Liver (tissue), 9 donors: ENCODE results near the gene ADNP. TPM values are rescaled to one million over a fixed set of nuclear protein-coding genes. Genes with fewer than 3 reads are reported as not detected.

Source experiments
- DNase-seq: peaks from one replicate; pipeline ENCODE4 v3.0.0-alpha.2; 2017; ENCODE audit warnings: low spot score
- H3K27ac ChIP-seq, 2 donors: one replicate each; pipeline ENCODE4 v1.7.0; 2013; ENCODE audit warnings: inconsistent platforms in 2 of 2, low read length in 2 of 2, control low read depth in 1 of 2, low read depth in 1 of 2, mild to moderate bottlenecking in 1 of 2
- H3K27me3 ChIP-seq, 4 donors: one replicate each; pipeline versions ENCODE4 v1.6.1 to v1.7.0; 2013; ENCODE audit warnings: low read length in 3 of 4, inconsistent platforms in 1 of 4, mild to moderate bottlenecking in 1 of 4, moderate library complexity in 1 of 4; ENCODE audit not compliant: control insufficient read depth in 4 of 4, insufficient read depth in 4 of 4
- H3K36me3 ChIP-seq, 4 donors: one replicate each; pipeline versions ENCODE4 v1.6.1 to v1.7.0; 2013; ENCODE audit warnings: low read length in 3 of 4, mild to moderate bottlenecking in 3 of 4, low read depth in 1 of 4, moderate library complexity in 1 of 4; ENCODE audit not compliant: control insufficient read depth in 4 of 4, insufficient read depth in 3 of 4
- H3K4me1 ChIP-seq, 4 donors: one replicate each; pipeline versions ENCODE4 v1.6.1 to v1.7.0; 2013; ENCODE audit warnings: low read length in 3 of 4, mild to moderate bottlenecking in 3 of 4, moderate library complexity in 1 of 4; ENCODE audit not compliant: control insufficient read depth in 4 of 4, insufficient read depth in 4 of 4
- H3K4me3 ChIP-seq, 3 donors: one replicate each; pipeline versions ENCODE4 v1.6.1 to v1.7.0; 2013; ENCODE audit warnings: low read length in 3 of 3, control low read depth in 1 of 3, low read depth in 1 of 3, mild to moderate bottlenecking in 1 of 3
- H3K9ac ChIP-seq, 2 donors: one replicate each; pipeline ENCODE4 v1.7.0; 2013; ENCODE audit warnings: low read length in 2 of 2, mild to moderate bottlenecking in 2 of 2, moderate library complexity in 2 of 2, control low read depth in 1 of 2, low read depth in 1 of 2
- H3K9me3 ChIP-seq, 4 donors: one replicate each; pipeline versions ENCODE4 v1.6.1 to v1.7.0; 2013; ENCODE audit warnings: low read length in 3 of 4; ENCODE audit not compliant: control insufficient read depth in 4 of 4
- EGR1 ChIP-seq, 2 donors: IDR thresholded peaks; 2 replicates each; pipeline ENCODE4 v1.6.1; 2016 to 2018; ENCODE audit warnings: antibody characterized with exemption in 2 of 2, low read depth in 2 of 2
- FOXA2 ChIP-seq: IDR thresholded peaks from 2 replicates; pipeline ENCODE4 v1.6.1; 2016; ENCODE audit warnings: antibody characterized with exemption
- GABPA ChIP-seq, 2 donors: IDR thresholded peaks in 1 of 2; conservative IDR thresholded peaks in 1 of 2; 2 replicates each; pipeline ENCODE4 v1.6.1; 2016; ENCODE audit warnings: antibody characterized with exemption in 2 of 2, mild to moderate bottlenecking in 1 of 2, moderate library complexity in 1 of 2
- HNF4A ChIP-seq, 2 donors: conservative IDR thresholded peaks; 2 replicates each; pipeline ENCODE4 v1.6.1; 2016; ENCODE audit warnings: antibody characterized with exemption in 2 of 2, mild to moderate bottlenecking in 2 of 2
- HNF4G ChIP-seq: IDR thresholded peaks from 2 replicates; pipeline ENCODE4 v1.6.1; 2016; ENCODE audit warnings: antibody characterized with exemption
- JUND ChIP-seq, 2 donors: IDR thresholded peaks; 2 replicates each; pipeline ENCODE4 v1.6.1; 2016; ENCODE audit warnings: antibody characterized with exemption in 2 of 2
- NR2F2 ChIP-seq: IDR thresholded peaks from 2 replicates; pipeline ENCODE4 v1.6.1; 2016; ENCODE audit warnings: antibody characterized with exemption
- RAD21 ChIP-seq, 2 donors: IDR thresholded peaks; 2 replicates each; pipeline ENCODE4 v1.6.1; 2016; ENCODE audit warnings: antibody characterized with exemption in 2 of 2, mild to moderate bottlenecking in 2 of 2
- RXRA ChIP-seq, 2 donors: IDR thresholded peaks; 2 replicates each; pipeline ENCODE4 v1.6.1; 2017 to 2018; ENCODE audit warnings: antibody characterized with exemption in 2 of 2, mild to moderate bottlenecking in 1 of 2
- TAF1 ChIP-seq: conservative IDR thresholded peaks from 2 replicates; pipeline ENCODE4 v1.6.1; 2016; ENCODE audit warnings: antibody characterized with exemption, mild to moderate bottlenecking
- YY1 ChIP-seq: IDR thresholded peaks from 2 replicates; pipeline ENCODE4 v1.6.1; 2016; ENCODE audit warnings: antibody characterized with exemption, mild to moderate bottlenecking
- WGBS: extraction: QIAGEN DNeasy Blood & Tissue Kit; methylation state at CpG from one replicate; pipeline ENCODE4 v1.1.7; 2013; 5-methylcytosine and 5-hydroxymethylcytosine counted together
- polyA plus RNA-seq, 2 donors: library from polyadenylated mRNA; stranded (reverse) in 1 of 2; unstranded in 1 of 2; fragments of 200-250 nt in 1 of 2; fragments of >200 nt in 1 of 2; fragmentation: Nextera tagmentation in 1 of 2; extraction: Ambion mirVana in 1 of 2; gene quantifications; one replicate each; pipeline versions ENCODE4 v1.2.1 to v1.2.3, GENCODE V29; 2013 to 2015
- total RNA-seq, 2 donors: library from RNA; depleted of rRNA; stranded (reverse); fragments of >200 nt; gene quantifications; one replicate each; pipeline ENCODE4 v1.2.3, GENCODE V29; 2014
- TF ChIP-seq, protein P1 (sequence below): IDR thresholded peaks from 2 replicates; pipeline ENCODE4 v1.6.1; 2016; ENCODE audit warnings: antibody characterized with exemption, mild to moderate bottlenecking
- TF ChIP-seq, protein P2 (sequence below): fragments of 150-350 bp; IDR thresholded peaks from 2 replicates; pipeline ENCODE4 v1.5.1; 2017; ENCODE audit warnings: improper control_type of control experiment, low read depth, low read length; ENCODE audit not compliant: missing input control
- TF ChIP-seq, protein P3 (sequence below): IDR thresholded peaks from 2 replicates; pipeline ENCODE4 v1.6.1; 2016; ENCODE audit warnings: antibody characterized with exemption
- TF ChIP-seq, protein P4 (sequence below): IDR thresholded peaks from 2 replicates; pipeline ENCODE4 v1.6.1; 2016; ENCODE audit warnings: antibody characterized with exemption
- TF ChIP-seq, protein P5 (sequence below): IDR thresholded peaks from 2 replicates; pipeline ENCODE4 v1.6.1; 2016; ENCODE audit warnings: antibody characterized with exemption
- donor health status: healthy.
- donor health status: healthy.
- donor health status: healthy.
- donor health status: healthy.
- donor health status: healthy.

Gene ADNP
- total and polyA plus RNA-seq, 4 donors = 9.3 to 25.4 (median 20.1) TPM

DNA sequence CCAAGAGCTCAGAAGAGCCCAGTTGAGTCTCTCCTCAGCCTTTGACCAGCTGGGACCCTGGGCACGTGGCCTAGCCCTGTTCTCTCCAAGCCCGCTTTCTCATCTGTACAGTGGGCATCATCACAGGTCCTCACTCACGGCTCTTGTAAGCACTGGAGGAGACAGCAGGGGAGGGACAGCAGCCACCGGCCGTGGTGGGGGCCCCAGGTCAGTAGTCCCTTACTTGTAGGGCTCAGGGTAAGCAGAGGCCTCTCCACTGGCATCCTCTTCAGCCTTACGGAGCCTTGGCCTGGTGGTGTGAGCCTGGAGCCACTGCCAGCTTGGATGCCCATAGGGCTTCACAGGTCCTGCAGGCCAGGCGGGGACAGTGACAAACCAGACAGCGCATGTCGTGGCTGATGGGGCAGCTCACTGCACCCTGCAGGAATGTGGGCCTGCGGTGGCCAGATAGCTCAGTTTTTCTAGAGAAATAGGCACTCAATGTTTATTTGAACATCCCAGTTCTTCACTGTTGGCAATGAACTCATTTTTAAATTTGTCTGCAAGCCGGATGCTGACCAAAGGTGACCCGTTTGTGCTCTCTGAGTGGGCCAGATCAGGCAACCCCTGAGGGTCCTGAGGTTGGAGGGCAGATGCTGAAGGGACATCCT is 65.1 kb downstream of the ADNP start:
- H3K36me3 ChIP-seq = no peaks in the 10 kb centered on the region
- H3K27ac ChIP-seq = no peak overlapping the region
- H3K9ac ChIP-seq = no peak overlapping the region
- no peaks in the 10 kb centered on the region for H3K27me3 ChIP-seq
- WGBS = 91% methylated on average over 12 of the region's 12 CpGs
- no peak for TF ChIP-seq YY1
- TF ChIP-seq, protein P1, sequence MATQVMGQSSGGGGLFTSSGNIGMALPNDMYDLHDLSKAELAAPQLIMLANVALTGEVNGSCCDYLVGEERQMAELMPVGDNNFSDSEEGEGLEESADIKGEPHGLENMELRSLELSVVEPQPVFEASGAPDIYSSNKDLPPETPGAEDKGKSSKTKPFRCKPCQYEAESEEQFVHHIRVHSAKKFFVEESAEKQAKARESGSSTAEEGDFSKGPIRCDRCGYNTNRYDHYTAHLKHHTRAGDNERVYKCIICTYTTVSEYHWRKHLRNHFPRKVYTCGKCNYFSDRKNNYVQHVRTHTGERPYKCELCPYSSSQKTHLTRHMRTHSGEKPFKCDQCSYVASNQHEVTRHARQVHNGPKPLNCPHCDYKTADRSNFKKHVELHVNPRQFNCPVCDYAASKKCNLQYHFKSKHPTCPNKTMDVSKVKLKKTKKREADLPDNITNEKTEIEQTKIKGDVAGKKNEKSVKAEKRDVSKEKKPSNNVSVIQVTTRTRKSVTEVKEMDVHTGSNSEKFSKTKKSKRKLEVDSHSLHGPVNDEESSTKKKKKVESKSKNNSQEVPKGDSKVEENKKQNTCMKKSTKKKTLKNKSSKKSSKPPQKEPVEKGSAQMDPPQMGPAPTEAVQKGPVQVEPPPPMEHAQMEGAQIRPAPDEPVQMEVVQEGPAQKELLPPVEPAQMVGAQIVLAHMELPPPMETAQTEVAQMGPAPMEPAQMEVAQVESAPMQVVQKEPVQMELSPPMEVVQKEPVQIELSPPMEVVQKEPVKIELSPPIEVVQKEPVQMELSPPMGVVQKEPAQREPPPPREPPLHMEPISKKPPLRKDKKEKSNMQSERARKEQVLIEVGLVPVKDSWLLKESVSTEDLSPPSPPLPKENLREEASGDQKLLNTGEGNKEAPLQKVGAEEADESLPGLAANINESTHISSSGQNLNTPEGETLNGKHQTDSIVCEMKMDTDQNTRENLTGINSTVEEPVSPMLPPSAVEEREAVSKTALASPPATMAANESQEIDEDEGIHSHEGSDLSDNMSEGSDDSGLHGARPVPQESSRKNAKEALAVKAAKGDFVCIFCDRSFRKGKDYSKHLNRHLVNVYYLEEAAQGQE = no peak
- TF ChIP-seq JUND (IDR thresholded peaks at IDR 0.05) = no peak
- no peak for TF ChIP-seq FOXA2
- TF ChIP-seq, protein P2, sequence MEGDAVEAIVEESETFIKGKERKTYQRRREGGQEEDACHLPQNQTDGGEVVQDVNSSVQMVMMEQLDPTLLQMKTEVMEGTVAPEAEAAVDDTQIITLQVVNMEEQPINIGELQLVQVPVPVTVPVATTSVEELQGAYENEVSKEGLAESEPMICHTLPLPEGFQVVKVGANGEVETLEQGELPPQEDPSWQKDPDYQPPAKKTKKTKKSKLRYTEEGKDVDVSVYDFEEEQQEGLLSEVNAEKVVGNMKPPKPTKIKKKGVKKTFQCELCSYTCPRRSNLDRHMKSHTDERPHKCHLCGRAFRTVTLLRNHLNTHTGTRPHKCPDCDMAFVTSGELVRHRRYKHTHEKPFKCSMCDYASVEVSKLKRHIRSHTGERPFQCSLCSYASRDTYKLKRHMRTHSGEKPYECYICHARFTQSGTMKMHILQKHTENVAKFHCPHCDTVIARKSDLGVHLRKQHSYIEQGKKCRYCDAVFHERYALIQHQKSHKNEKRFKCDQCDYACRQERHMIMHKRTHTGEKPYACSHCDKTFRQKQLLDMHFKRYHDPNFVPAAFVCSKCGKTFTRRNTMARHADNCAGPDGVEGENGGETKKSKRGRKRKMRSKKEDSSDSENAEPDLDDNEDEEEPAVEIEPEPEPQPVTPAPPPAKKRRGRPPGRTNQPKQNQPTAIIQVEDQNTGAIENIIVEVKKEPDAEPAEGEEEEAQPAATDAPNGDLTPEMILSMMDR = no peak
- TF ChIP-seq GABPA (IDR thresholded peaks at IDR 0.05 in 1 of 2, conservative IDR thresholded peaks at IDR 0.05 in 1 of 2) = no peak
- TF ChIP-seq HNF4G = no peak
- TF ChIP-seq RAD21 (IDR thresholded peaks at IDR 0.05) = no peak
- no peak for TF ChIP-seq HNF4A (conservative IDR thresholded peaks at IDR 0.05)
- TF ChIP-seq, protein P3, sequence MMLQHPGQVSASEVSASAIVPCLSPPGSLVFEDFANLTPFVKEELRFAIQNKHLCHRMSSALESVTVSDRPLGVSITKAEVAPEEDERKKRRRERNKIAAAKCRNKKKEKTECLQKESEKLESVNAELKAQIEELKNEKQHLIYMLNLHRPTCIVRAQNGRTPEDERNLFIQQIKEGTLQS = no peak
- H3K4me3 ChIP-seq = no peak overlapping the region
- no peaks in the 10 kb centered on the region for H3K9me3 ChIP-seq
- DNase-seq = no peak
- no peaks in the 10 kb centered on the region for H3K4me1 ChIP-seq

DNA sequence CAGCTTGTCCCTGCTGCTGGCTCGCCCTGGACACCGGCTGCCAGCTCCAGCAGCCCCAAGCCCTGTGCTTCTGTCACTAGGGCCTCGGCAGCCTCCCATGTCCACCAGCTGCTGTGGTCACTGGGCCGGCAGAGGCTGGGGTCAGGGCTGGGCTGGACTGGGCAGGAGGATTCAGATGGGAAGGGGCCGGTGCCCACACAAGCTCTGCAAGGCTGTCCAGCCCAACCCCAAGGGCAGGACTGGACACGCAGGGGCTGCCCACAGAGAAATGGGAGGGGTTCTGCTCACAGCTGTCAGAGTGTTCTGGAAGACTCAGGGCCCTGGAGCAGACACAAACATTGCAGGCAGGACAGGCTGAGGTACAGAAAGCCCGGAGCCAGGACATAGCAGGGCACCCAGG is 65.6 kb downstream of the ADNP start:
- DNase-seq = no peak
- 92% methylated on average over 7 of the region's 7 CpGs for WGBS
- Histone ChIP-seq H3K36me3 (no peaks in the 10 kb centered on the region), H3K4me3 (no peak overlapping the region), H3K9ac (no peak overlapping the region), H3K27ac (no peak overlapping the region), H3K27me3 (no peaks in the 10 kb centered on the region), H3K4me1 (no peaks in the 10 kb centered on the region), H3K9me3 (no peaks in the 10 kb centered on the region)
- no peak for TF ChIP-seq HNF4A (conservative IDR thresholded peaks at IDR 0.05)
- TF ChIP-seq, protein P3 = no peak
- no peak for TF ChIP-seq HNF4G
- no peak for TF ChIP-seq EGR1 (IDR thresholded peaks at IDR 0.05; ENCODE audit: low read depth in 2 of 2)
- TF ChIP-seq GABPA (IDR thresholded peaks at IDR 0.05 in 1 of 2, conservative IDR thresholded peaks at IDR 0.05 in 1 of 2) = no peak
- TF ChIP-seq RXRA (IDR thresholded peaks at IDR 0.05) = no peak
- no peak for TF ChIP-seq JUND (IDR thresholded peaks at IDR 0.05)
- no peak for TF ChIP-seq RAD21 (IDR thresholded peaks at IDR 0.05)
- TF ChIP-seq NR2F2 = no peak
- TF ChIP-seq, protein P1 = no peak
- TF ChIP-seq TAF1 = no peak
- TF ChIP-seq, protein P2 = no peak
- TF ChIP-seq, protein P4, sequence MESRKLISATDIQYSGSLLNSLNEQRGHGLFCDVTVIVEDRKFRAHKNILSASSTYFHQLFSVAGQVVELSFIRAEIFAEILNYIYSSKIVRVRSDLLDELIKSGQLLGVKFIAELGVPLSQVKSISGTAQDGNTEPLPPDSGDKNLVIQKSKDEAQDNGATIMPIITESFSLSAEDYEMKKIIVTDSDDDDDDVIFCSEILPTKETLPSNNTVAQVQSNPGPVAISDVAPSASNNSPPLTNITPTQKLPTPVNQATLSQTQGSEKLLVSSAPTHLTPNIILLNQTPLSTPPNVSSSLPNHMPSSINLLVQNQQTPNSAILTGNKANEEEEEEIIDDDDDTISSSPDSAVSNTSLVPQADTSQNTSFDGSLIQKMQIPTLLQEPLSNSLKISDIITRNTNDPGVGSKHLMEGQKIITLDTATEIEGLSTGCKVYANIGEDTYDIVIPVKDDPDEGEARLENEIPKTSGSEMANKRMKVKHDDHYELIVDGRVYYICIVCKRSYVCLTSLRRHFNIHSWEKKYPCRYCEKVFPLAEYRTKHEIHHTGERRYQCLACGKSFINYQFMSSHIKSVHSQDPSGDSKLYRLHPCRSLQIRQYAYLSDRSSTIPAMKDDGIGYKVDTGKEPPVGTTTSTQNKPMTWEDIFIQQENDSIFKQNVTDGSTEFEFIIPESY = no peak
- TF ChIP-seq, protein P5, sequence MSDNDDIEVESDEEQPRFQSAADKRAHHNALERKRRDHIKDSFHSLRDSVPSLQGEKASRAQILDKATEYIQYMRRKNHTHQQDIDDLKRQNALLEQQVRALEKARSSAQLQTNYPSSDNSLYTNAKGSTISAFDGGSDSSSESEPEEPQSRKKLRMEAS = no peak
